ENCODE data around the gene ZDHHC4. TPM values are rescaled to one million over a fixed set of nuclear protein-coding genes. Genes with fewer than 3 reads are reported as not detected.
A peak's percentile ranks its signal among the peaks of the same experiment; 100 is the strongest.

ZDHHC4 gene
- total and polyA plus RNA-seq, 2 of the 13 experiments (the other 11 are each of a cell fraction or from before 2014, with no cell fraction given) = 83.2 to 188 TPM

DNA sequence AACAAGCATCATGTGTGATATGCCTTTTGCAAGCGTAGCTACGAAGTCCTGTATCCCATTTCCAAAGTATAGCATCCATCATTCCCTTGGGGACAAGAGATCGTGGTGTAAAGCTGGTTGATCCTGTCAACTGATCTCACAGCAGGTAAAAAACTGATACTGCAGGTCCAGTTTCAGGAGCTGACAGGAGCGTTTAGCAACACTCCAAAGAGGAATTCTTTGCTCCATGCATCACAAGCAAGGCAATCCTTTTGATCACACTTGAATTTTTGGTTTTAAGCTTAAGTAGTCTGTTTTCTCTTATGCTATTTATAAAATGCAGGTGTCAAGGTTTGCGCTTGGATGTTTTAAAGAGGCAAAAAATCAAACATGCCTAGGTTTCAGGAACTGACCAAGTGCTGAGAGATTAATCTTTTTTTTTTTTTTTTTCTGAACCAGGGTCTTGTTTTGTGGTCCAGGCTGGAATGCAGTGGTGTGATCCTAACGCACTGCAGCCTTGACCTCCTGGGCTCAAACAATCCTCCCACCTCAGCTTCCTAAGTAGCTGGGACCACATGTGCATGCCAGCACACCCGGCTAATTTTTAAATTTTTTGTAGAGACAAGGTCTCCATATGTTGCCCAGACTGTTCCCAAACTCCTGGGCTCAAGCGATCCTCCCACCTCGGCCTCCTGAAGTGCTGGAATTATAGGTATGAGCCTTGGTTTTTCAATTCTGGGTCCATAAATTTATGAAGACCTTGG is 1.8 kb upstream of the ZDHHC4 start (continued):
- TF ChIP-seq RBM22 (optimal IDR thresholded peaks at IDR 0.05; ENCODE audit: low read length) (no peak), TBX3 (IDR thresholded peaks at IDR 0.05; ENCODE audit: borderline replicate concordance) (no peak), MED8 (CRISPR knock-in tag; IDR thresholded peaks at IDR 0.05; ENCODE audit: insufficient replicate concordance) (no peak), ZNF713 (CRISPR knock-in tag; IDR thresholded peaks at IDR 0.05) (no peak), THAP7 (CRISPR knock-in tag; IDR thresholded peaks at IDR 0.05) (no peak), SIX4 (CRISPR knock-in tag; IDR thresholded peaks at IDR 0.05) (no peak), NCOR1 (IDR thresholded peaks at IDR 0.05; ENCODE audit: borderline replicate concordance, low read length) (peak; percentile 28; the same call in 1 of the 2 replicates), TRIM22 (IDR thresholded peaks at IDR 0.05) (no peak), ZNF780A (CRISPR knock-in tag; IDR thresholded peaks at IDR 0.05) (no peak), ASH2L (IDR thresholded peaks at IDR 0.05; ENCODE audit: insufficient read length, low read depth, low read length) (no peak), ZNF710 (CRISPR knock-in tag; IDR thresholded peaks at IDR 0.05; ENCODE audit: borderline replicate concordance) (0 out of 2 replicates have a peak, but pooled peaks have one; percentile 40), NFRKB (IDR thresholded peaks at IDR 0.05) (no peak), SP140L (CRISPR knock-in tag; IDR thresholded peaks at IDR 0.05; ENCODE audit: borderline replicate concordance) (no peak), ZNF768 (CRISPR knock-in tag; IDR thresholded peaks at IDR 0.05) (no peak), PRDM10 (CRISPR knock-in tag; IDR thresholded peaks at IDR 0.05; ENCODE audit: low read depth) (peak; percentile 55; the same call in 1 of the 2 replicates), SMARCC2 (IDR thresholded peaks at IDR 0.05) (no peak)
- TF ChIP-seq, protein P1, sequence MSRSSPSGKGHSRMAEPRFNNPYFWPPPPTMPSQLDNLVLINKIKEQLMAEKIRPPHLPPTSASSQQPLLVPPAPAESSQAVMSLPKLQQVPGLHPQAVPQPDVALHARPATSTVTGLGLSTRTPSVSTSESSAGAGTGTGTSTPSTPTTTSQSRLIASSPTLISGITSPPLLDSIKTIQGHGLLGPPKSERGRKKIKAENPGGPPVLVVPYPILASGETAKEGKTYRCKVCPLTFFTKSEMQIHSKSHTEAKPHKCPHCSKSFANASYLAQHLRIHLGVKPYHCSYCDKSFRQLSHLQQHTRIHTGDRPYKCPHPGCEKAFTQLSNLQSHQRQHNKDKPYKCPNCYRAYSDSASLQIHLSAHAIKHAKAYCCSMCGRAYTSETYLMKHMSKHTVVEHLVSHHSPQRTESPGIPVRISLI (CRISPR knock-in tag; IDR thresholded peaks at IDR 0.05; ENCODE audit: borderline replicate concordance) = peak; percentile 92
- TF ChIP-seq, protein P2, sequence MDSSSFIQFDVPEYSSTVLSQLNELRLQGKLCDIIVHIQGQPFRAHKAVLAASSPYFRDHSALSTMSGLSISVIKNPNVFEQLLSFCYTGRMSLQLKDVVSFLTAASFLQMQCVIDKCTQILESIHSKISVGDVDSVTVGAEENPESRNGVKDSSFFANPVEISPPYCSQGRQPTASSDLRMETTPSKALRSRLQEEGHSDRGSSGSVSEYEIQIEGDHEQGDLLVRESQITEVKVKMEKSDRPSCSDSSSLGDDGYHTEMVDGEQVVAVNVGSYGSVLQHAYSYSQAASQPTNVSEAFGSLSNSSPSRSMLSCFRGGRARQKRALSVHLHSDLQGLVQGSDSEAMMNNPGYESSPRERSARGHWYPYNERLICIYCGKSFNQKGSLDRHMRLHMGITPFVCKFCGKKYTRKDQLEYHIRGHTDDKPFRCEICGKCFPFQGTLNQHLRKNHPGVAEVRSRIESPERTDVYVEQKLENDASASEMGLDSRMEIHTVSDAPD (CRISPR knock-in tag; IDR thresholded peaks at IDR 0.05) = no peak
